Cardiac fibroblast (primary cell): Measurements from ENCODE around the gene PHLDB2.

Source experiments
- DNase-seq, 2 donors: peaks; one replicate each; pipeline versions ENCODE4 v3.0.0 to v3.0.0-alpha.2; 2010; ENCODE audit warnings: low read depth in 2 of 2
- H3K4me3 ChIP-seq, 2 donors: replicated peaks in 1 of 2; 1 replicate in 1 of 2; 2 replicates in 1 of 2; pipeline ENCODE4 v1.5.1; 2011; ENCODE audit warnings: low read depth in 2 of 2, low read length in 2 of 2, mild to moderate bottlenecking in 2 of 2, moderate library complexity in 1 of 2
- CTCF ChIP-seq: IDR thresholded peaks from one replicate; pipeline ENCODE4 v1.5.1; 2011; ENCODE audit warnings: low read depth, mild to moderate bottlenecking, low read length, inconsistent platforms

Gene PHLDB2

GRCh38 chr3:112009670-112010069, 150.6 kb downstream of the PHLDB2 start:
- H3K4me3 ChIP-seq: no peak overlapping the region
- no peak for TF ChIP-seq CTCF
- DNase-seq: no peak

- DNase-seq: peak; percentile 26 to 35
- H3K4me3 ChIP-seq: no peak overlapping the region
- TF ChIP-seq CTCF: no peak
Observed at GRCh38 chr3:112010636-112011035, 151.6 kb downstream of the PHLDB2 start.

DNA sequence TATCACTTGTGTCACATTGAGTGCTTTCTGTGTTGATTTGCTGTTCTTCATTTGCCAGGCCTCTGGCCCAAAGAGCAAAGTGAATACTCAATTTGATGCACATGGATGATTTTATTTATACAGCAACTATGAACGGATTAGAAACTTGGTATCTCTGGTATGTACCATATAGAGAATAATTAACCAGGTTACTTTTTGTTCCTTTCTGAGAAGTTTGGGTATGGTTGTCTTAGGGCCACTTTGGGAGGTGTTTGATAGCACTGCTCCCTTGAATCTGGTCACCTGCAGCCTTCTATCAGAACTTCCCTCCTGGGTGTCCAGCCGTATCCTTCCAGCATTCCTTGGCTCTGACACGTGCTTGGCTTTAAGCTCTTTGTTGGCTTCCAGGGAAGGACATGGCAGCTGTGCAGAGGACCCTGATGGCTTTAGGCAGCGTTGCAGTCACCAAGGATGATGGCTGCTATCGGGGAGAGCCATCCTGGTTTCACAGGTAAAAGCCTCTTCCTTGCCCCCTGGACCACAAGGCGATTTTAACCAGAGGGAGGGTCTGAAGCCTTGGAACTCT, 152.4 kb downstream of the PHLDB2 start:
- DNase-seq: no peak
- no peak for TF ChIP-seq CTCF
- H3K4me3 ChIP-seq: no peak overlapping the region

- no peak for TF ChIP-seq CTCF
- peak in 1 of 2 donors; percentile 48 for DNase-seq
- H3K4me3 ChIP-seq: no peak overlapping the region
Observed at GRCh38 chr3:112012205-112012992, 153.3 kb downstream of the PHLDB2 start.

GRCh38 chr3:112013058-112013783, 154.2 kb downstream of the PHLDB2 start:
- peak; percentile 87 to 88 for DNase-seq
- no peak overlapping the region for H3K4me3 ChIP-seq

GRCh38 chr3:112013784-112014143, 154.7 kb downstream of the PHLDB2 start:
- no peak for DNase-seq
- no peak for TF ChIP-seq CTCF

More at GRCh38 chr3:112013058-112013783, 154.2 kb downstream of the PHLDB2 start:
- TF ChIP-seq CTCF: peak; percentile 81

More at GRCh38 chr3:112013784-112014143, 154.7 kb downstream of the PHLDB2 start:
- no peak overlapping the region for H3K4me3 ChIP-seq
